HEK293 (cell line): ENCODE results near the gene ANTXRL.

Experiments used
- CTCF ChIA-PET: fragments of 350-600 bp; formaldehyde crosslinking; extraction: SDS; loops from one replicate; lab custom pipeline; 2021; ENCODE audit warnings: antibody characterized with exemption; lab: Yijun Ruan, JAX
- POLR2A ChIA-PET: fragments of 300-600 bp; formaldehyde crosslinking; extraction: SDS; loops from one replicate; lab custom pipeline; 2020; ENCODE audit warnings: antibody characterized with exemption, inconsistent platforms; lab: Yijun Ruan, JAX
- H3K27ac ChIP-seq: fragments of 200-500 bp; sonication (Bioruptor generic); 2 replicates; pipeline ENCODE4 v1.5.1; 2014; ENCODE audit warnings: low read depth, low read length, control low read depth, inconsistent platforms; ENCODE audit errors: extremely low read depth
- H3K36me3 ChIP-seq, 2 experiments: fragments of 200-500 bp in 1 of 2; sonication (Bioruptor generic) in 1 of 2; 1 replicate in 1 of 2; 2 replicates in 1 of 2; pipeline ENCODE4 v1.5.1; 2014 to 2017; ENCODE audit warnings: inconsistent platforms in 2 of 2, low read length in 2 of 2; ENCODE audit not compliant: control insufficient read depth in 2 of 2, insufficient read depth in 1 of 2
- H3K4me1 ChIP-seq: fragments of 200-500 bp; sonication (Bioruptor generic); 2 replicates; pipeline ENCODE4 v1.5.1; 2014; ENCODE audit warnings: mild to moderate bottlenecking, low read length, inconsistent platforms; ENCODE audit not compliant: control insufficient read depth, insufficient read depth
- H3K4me3 ChIP-seq: 2 replicates; pipeline ENCODE4 v1.5.1; 2011; ENCODE audit warnings: low read depth, mild to moderate bottlenecking, control low read depth, low read length, moderate library complexity
- H3K9me3 ChIP-seq: fragments of 200-500 bp; sonication (Bioruptor generic); 2 replicates; pipeline ENCODE4 v1.5.1; 2014; ENCODE audit warnings: low read depth, low read length, inconsistent platforms; ENCODE audit not compliant: control insufficient read depth, insufficient read depth
- AEBP2 ChIP-seq: fragments of 450-650 bp; formaldehyde crosslinking; IDR thresholded peaks from 2 replicates; pipeline ENCODE4 v1.5.1; 2016; ENCODE audit warnings: missing biosample characterization, missing genetic modification characterization, borderline replicate concordance
- BCL6B ChIP-seq: fragments of 450-650 bp; formaldehyde crosslinking; IDR thresholded peaks from 2 replicates; pipeline ENCODE4 v1.5.1; 2017; ENCODE audit warnings: missing biosample characterization, missing genetic modification characterization
- EGR2 ChIP-seq: fragments of 450-650 bp; formaldehyde crosslinking; IDR thresholded peaks from 2 replicates; pipeline ENCODE4 v1.5.1; 2016; ENCODE audit warnings: low read depth, missing biosample characterization, missing genetic modification characterization
- KLF10 ChIP-seq: fragments of 450-650 bp; IDR thresholded peaks from 2 replicates; pipeline ENCODE4 v1.5.1; 2018; ENCODE audit warnings: missing biosample characterization, mild to moderate bottlenecking, missing genetic modification characterization
- KLF17 ChIP-seq: fragments of 450-650 bp; formaldehyde crosslinking; IDR thresholded peaks from 2 replicates; pipeline ENCODE4 v1.5.1; 2016; ENCODE audit warnings: missing biosample characterization, missing genetic modification characterization
- MEIS1 ChIP-seq: sonication (generic); formaldehyde crosslinking; IDR thresholded peaks from 2 replicates; pipeline ENCODE4 v1.8.1; 2022; ENCODE audit warnings: missing genetic modification reagents, mild to moderate bottlenecking, borderline replicate concordance
- PRDM1 ChIP-seq: fragments of 450-650 bp; formaldehyde crosslinking; IDR thresholded peaks from 2 replicates; pipeline ENCODE4; 2016; ENCODE audit warnings: missing biosample characterization, missing genetic modification characterization
- SP2 ChIP-seq: fragments of 450-650 bp; formaldehyde crosslinking; IDR thresholded peaks from 2 replicates; pipeline ENCODE4 v1.5.1; 2016; ENCODE audit warnings: missing biosample characterization, missing genetic modification characterization
- TCF7L2 ChIP-seq: IDR thresholded peaks from 2 replicates; pipeline ENCODE4 v1.6.1; 2011; ENCODE audit warnings: low read depth, mild to moderate bottlenecking, inconsistent platforms, low read length, moderate library complexity, borderline replicate concordance
- YY2 ChIP-seq: fragments of 450-650 bp; formaldehyde crosslinking; IDR thresholded peaks from 2 replicates; pipeline ENCODE4 v1.5.1; 2016; ENCODE audit warnings: missing biosample characterization, missing genetic modification characterization
- ZBTB1 ChIP-seq: fragments of 450-650 bp; formaldehyde crosslinking; IDR thresholded peaks from 2 replicates; pipeline ENCODE4 v1.5.1; 2016; ENCODE audit warnings: missing biosample characterization, missing genetic modification characterization
- ZNF133 ChIP-seq: fragments of 450-650 bp; formaldehyde crosslinking; IDR thresholded peaks from 2 replicates; pipeline ENCODE4 v1.5.1; 2016; ENCODE audit warnings: missing biosample characterization, missing genetic modification characterization
- ZNF221 ChIP-seq: fragments of 450-650 bp; formaldehyde crosslinking; IDR thresholded peaks from 2 replicates; pipeline ENCODE4 v1.5.1; 2017; ENCODE audit warnings: missing biosample characterization, missing genetic modification characterization, borderline replicate concordance
- ZNF223 ChIP-seq: fragments of 450-650 bp; formaldehyde crosslinking; IDR thresholded peaks from 2 replicates; pipeline ENCODE4 v1.5.1; 2016; ENCODE audit warnings: missing biosample characterization, missing genetic modification characterization
- ZNF248 ChIP-seq: fragments of 450-650 bp; formaldehyde crosslinking; IDR thresholded peaks from 2 replicates; pipeline ENCODE4 v1.5.1; 2017; ENCODE audit warnings: missing biosample characterization, missing genetic modification characterization
- ZNF366 ChIP-seq: fragments of 450-650 bp; formaldehyde crosslinking; conservative IDR thresholded peaks from 2 replicates; pipeline ENCODE4 v1.5.1; 2016; ENCODE audit warnings: missing biosample characterization, missing genetic modification characterization
- ZNF391 ChIP-seq: fragments of 450-650 bp; formaldehyde crosslinking; IDR thresholded peaks from 2 replicates; pipeline ENCODE4 v1.5.1; 2016; ENCODE audit warnings: low read depth, missing biosample characterization, missing genetic modification characterization, borderline replicate concordance
- ZNF426 ChIP-seq: fragments of 450-650 bp; formaldehyde crosslinking; IDR thresholded peaks from 2 replicates; pipeline ENCODE4 v1.5.1; 2017; ENCODE audit warnings: missing biosample characterization, missing genetic modification characterization, mild to moderate bottlenecking, inconsistent platforms, moderate library complexity
- ZNF48 ChIP-seq: fragments of 450-650 bp; formaldehyde crosslinking; IDR thresholded peaks from 2 replicates; pipeline ENCODE4 v1.5.1; 2016; ENCODE audit warnings: missing biosample characterization, missing genetic modification characterization
- ZNF521 ChIP-seq: fragments of 450-650 bp; formaldehyde crosslinking; IDR thresholded peaks from 2 replicates; pipeline ENCODE4 v1.5.1; 2017; ENCODE audit warnings: missing biosample characterization, mild to moderate bottlenecking, missing genetic modification characterization
- ZNF560 ChIP-seq: fragments of 450-650 bp; formaldehyde crosslinking; IDR thresholded peaks from 2 replicates; pipeline ENCODE4 v1.5.1; 2017; ENCODE audit warnings: missing biosample characterization, missing genetic modification characterization, borderline replicate concordance
- ZNF692 ChIP-seq: fragments of 450-650 bp; formaldehyde crosslinking; IDR thresholded peaks from 2 replicates; pipeline ENCODE4 v1.5.1; 2016; ENCODE audit warnings: missing biosample characterization, missing genetic modification characterization
- ZXDB ChIP-seq: fragments of 450-650 bp; formaldehyde crosslinking; IDR thresholded peaks from 2 replicates; pipeline ENCODE4 v1.5.1; 2016; ENCODE audit warnings: missing biosample characterization, missing genetic modification characterization
- TF ChIP-seq, protein P1 (sequence below): fragments of 450-650 bp; formaldehyde crosslinking; IDR thresholded peaks from 2 replicates; pipeline ENCODE4 v1.5.1; 2016; ENCODE audit warnings: missing biosample characterization, missing genetic modification characterization
- TF ChIP-seq, protein P2 (sequence below): fragments of 450-650 bp; formaldehyde crosslinking; IDR thresholded peaks from 2 replicates; pipeline ENCODE4 v1.5.1; 2016; ENCODE audit warnings: missing biosample characterization, missing genetic modification characterization, low read depth

The ANTXRL gene

GRCh38 chr10:46309511-46310142 is 22.8 kb downstream of the ANTXRL start:
- ChIA-PET POLR2A (no interaction called here), CTCF (interaction anchor here (0.6 to 1.1 kb wide), 3 partner anchors 12 to 80 kb away, joined by 3 read pairs; no protein-coding TSS in a partner anchor)
- no peak for TF ChIP-seq ZNF48 (tag by site-specific recombination)
- TF ChIP-seq PRDM1 (tag by site-specific recombination), result no peak
- TF ChIP-seq, protein P1, sequence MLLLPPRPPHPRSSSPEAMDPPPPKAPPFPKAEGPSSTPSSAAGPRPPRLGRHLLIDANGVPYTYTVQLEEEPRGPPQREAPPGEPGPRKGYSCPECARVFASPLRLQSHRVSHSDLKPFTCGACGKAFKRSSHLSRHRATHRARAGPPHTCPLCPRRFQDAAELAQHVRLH (tag by site-specific recombination), result no peak
- TF ChIP-seq ZXDB (tag by site-specific recombination), result no peak
- no peak for TF ChIP-seq KLF17 (tag by site-specific recombination)
- TF ChIP-seq ZBTB1, result no peak
- TF ChIP-seq ZNF248, result no peak
- TF ChIP-seq AEBP2, result no peak
- no peak for TF ChIP-seq BCL6B (tag by site-specific recombination)
- TF ChIP-seq MEIS1 (CRISPR knock-in tag), result no peak
- TF ChIP-seq KLF10 (tag by site-specific recombination), result no peak
- TF ChIP-seq YY2 (tag by site-specific recombination), result no peak
- no peak for TF ChIP-seq EGR2 (tag by site-specific recombination)
- no peak for TF ChIP-seq ZNF221 (tag by site-specific recombination)
- H3K36me3 ChIP-seq, result no peaks in the 10 kb centered on the region
- H3K4me1 ChIP-seq, result no peaks in the 10 kb centered on the region
- H3K9me3 ChIP-seq, result no peaks in the 10 kb centered on the region
- no peak overlapping the region for H3K4me3 ChIP-seq
- H3K27ac ChIP-seq, result no peak overlapping the region

DNA sequence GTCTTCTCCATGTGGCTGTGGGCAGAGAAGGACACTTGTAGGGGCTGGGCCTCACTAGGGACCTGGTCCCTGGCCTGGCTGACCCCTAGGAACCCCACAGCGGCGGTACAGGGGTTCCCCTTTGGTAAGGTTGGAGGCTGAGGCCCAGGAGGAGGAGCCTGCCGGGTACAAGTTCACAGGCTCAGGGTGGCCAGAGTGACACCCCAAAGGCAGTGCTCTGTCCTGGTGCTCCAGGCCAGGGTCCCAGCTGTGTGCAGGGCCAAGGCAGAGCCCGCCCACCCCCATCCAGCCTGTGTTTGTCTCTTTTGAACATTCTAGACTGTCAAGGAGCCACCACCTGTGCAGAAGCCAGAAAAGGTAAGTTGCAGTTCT is 23.3 kb downstream of the ANTXRL start:
- no peak overlapping the region for H3K27ac ChIP-seq
- no peak overlapping the region for H3K4me3 ChIP-seq
- H3K36me3 ChIP-seq, result no peaks in the 10 kb centered on the region
- TF ChIP-seq ZNF223, result no peak
- no peak for TF ChIP-seq ZNF521
- no peak for TF ChIP-seq SP2 (tag by site-specific recombination)
- H3K4me1 ChIP-seq, result no peaks in the 10 kb centered on the region
- ChIA-PET POLR2A (no interaction called here), CTCF (interaction anchor here (0.6 to 1.1 kb wide), 3 partner anchors 12 to 81 kb away, joined by 3 read pairs; no protein-coding TSS in a partner anchor)
- no peaks in the 10 kb centered on the region for H3K9me3 ChIP-seq

- Histone ChIP-seq H3K9me3 (no peaks in the 10 kb centered on the region), H3K4me1 (no peaks in the 10 kb centered on the region), H3K4me3 (no peak overlapping the region), H3K27ac (no peak overlapping the region), H3K36me3 (no peaks in the 10 kb centered on the region)
- ChIA-PET POLR2A (no interaction called here), CTCF (no interaction called here)
- TF ChIP-seq ZNF366, result no peak
- TF ChIP-seq ZNF692 (tag by site-specific recombination), result no peak
- TF ChIP-seq ZNF426, result no peak
- no peak for TF ChIP-seq ZNF391 (tag by site-specific recombination)
- TF ChIP-seq ZBTB1, result no peak
- TF ChIP-seq TCF7L2, result no peak
- TF ChIP-seq ZNF133 (tag by site-specific recombination), result no peak
- TF ChIP-seq ZNF560, result no peak
- TF ChIP-seq, protein P2, sequence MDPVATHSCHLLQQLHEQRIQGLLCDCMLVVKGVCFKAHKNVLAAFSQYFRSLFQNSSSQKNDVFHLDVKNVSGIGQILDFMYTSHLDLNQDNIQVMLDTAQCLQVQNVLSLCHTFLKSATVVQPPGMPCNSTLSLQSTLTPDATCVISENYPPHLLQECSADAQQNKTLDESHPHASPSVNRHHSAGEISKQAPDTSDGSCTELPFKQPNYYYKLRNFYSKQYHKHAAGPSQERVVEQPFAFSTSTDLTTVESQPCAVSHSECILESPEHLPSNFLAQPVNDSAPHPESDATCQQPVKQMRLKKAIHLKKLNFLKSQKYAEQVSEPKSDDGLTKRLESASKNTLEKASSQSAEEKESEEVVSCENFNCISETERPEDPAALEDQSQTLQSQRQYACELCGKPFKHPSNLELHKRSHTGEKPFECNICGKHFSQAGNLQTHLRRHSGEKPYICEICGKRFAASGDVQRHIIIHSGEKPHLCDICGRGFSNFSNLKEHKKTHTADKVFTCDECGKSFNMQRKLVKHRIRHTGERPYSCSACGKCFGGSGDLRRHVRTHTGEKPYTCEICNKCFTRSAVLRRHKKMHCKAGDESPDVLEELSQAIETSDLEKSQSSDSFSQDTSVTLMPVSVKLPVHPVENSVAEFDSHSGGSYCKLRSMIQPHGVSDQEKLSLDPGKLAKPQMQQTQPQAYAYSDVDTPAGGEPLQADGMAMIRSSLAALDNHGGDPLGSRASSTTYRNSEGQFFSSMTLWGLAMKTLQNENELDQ (tag by site-specific recombination), result no peak
These were observed 24.1 kb downstream of the ANTXRL start for GRCh38 chr10:46310851-46311250.
